GM20431 (cell line): ENCODE data around the gene SF3A2.

Experiments used
- in situ Hi-C: fragments of 300-500 bp; cut with MseI, MboI; formaldehyde crosslinking; loops from one replicate; pipeline ENCODE4 v1.15.0; 2020; ENCODE audit warnings: low sequenced_read_pairs; ENCODE audit not compliant: unreplicated experiment

Gene SF3A2

DNA sequence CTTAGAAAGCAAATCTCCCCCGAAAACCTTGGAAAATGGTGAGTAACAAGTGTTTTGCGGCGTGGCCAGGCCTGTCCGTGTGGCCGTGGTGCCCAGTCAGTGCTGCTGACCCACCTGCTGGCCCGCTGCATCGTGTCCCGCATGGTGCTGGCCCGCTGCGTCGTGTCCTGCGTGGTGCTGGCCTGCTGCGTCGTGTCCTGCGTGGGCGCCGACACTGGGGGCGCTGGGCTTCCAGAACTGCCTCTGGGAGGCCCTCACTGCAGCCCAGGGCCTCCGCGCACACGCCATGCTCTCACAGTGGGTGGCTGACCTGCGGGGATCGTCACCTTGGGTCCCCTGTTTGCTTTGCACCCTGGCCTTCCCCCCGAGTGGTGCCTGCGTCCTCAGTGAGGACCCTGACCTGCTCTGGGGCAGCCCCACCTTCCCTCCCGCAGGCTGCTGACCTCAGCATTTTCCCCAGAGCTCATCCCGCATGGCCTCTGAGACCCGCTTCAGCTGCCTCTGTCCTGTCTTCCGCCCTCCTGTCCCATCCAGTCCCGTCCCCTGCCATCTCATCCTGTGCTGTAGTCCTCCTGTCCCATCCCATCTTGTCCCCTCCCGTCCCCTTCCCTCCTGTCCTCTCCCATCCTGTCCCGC is 11.1 kb upstream of the SF3A2 start:
- in situ Hi-C loops, result no loop called here

DNA sequence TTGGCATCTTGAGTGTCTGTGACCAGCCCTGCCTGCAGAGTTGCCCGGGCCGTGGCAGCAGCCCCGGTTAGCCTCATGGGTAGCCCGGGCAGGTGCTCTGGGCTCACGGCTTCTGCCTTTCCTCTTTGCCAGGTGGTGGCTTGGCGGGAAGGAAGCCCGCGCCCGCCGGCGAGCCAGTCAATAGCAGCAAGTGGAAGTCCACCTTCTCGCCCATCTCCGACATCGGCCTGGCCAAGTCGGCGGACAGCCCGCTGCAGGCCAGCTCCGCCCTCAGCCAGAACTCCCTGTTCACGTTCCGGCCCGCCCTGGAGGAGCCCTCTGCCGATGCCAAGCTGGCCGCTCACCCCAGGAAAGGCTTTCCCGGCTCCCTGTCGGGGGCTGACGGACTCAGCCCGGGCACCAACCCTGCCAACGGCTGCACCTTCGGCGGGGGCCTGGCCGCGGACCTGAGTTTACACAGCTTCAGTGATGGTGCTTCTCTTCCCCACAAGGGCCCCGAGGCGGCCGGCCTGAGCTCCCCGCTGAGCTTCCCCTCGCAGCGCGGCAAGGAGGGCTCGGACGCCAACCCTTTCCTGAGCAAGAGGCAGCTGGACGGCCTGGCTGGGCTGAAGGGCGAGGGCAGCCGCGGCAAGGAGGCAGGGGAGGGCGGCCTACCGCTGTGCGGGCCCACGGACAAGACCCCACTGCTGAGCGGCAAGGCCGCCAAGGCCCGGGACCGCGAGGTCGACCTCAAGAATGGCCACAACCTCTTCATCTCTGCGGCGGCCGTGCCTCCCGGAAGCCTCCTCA is 10.4 kb upstream of the SF3A2 start:
- in situ Hi-C loops, result no loop called here

DNA sequence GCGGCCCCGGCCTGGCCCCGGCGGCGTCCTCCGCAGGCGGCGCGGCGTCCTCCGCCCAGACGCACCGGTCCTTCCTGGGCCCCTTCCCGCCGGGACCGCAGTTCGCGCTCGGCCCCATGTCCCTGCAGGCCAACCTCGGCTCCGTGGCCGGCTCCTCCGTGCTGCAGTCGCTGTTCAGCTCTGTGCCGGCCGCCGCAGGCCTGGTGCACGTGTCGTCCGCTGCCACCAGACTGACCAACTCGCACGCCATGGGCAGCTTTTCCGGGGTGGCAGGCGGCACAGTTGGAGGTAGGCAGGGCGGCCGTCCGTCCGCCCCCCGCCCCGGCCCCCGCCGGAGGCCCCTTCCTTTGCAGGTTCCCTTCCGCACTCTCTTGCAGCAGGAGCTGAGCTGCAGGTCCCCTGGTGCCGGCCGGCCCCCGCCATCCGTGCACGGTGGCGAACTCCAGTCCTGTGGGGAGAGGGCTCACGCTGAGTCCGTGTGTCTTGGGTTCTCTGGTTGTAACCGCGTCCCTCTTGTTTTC is 9.7 kb upstream of the SF3A2 start:
- in situ Hi-C loops, result no loop called here

- in situ Hi-C loops, result no loop called here
Measured at GRCh38 chr19:2227415-2228156, 9.0 kb upstream of the SF3A2 start.

GRCh38 chr19:2228157-2229030 is 8.2 kb upstream of the SF3A2 start:
- in situ Hi-C loops, result no loop called here

DNA sequence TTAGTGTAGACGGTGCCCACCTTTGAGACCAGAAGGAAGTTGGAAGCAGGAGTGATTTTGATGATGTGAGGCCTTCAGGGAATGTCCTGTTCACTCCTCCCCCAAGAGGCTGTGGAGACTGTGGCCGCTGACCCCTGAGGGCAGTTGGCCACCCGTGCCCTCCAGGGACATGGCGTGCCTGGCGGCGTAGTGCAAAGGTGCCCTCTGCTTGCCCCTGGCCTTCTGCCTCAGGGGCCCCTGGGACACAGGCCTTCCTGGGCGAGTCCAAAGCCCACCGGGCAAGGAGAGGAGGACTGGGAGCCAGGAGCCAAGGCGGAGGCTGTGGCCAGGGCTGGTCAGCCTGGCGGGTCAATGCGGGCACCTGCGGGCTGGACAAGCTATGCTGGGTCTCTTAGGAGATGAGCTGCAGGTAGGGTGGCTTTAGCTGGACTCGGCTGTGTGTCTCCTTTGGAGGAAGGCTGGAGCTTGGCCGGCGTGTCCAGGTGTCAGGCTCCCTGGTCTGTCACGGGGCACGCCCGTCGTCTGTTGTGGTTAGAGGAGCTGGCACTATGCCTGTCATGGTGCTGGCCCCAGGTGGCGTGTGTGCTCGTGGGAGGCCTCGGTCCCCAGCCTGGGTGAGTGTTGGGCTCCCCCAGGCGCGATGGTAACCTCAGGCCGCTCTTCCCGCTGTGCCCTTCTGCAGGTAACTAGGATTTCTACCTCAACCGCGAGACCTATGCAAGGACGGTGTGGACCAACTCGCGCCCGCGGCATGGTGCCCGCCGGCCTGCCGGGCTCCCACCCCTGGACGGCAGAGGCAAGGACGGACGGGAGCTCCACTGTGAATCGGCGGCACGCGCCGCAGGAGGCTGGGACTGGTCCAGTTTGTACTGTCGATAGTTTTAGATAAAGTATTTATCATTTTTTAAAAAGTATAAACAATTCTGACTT is 7.3 kb upstream of the SF3A2 start:
- in situ Hi-C loops, result no loop called here

DNA sequence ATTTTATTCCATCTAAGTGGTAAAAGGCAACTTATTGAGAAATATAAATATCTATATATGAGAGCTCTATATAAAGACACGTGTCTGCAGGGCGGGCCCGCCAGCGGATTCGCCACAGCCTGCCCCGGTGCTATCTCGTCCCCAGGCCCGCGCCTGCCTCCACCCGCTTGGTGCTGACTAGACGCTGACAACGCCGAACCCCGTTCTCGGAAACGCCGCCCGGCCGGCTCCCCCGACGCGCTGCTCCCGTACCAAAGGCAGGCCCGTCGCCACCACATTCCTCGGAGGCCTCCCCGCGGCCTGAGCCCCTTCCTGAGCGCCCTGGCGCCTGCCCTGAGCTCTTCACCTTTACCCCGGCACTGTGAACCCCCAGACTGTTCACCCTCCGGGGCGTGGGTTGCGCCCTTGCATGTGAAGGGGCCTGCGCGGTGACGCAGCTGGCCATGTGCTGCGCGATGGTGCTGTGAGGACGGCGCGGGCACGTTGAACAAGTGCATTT is 6.5 kb upstream of the SF3A2 start:
- in situ Hi-C loops, result no loop called here

DNA sequence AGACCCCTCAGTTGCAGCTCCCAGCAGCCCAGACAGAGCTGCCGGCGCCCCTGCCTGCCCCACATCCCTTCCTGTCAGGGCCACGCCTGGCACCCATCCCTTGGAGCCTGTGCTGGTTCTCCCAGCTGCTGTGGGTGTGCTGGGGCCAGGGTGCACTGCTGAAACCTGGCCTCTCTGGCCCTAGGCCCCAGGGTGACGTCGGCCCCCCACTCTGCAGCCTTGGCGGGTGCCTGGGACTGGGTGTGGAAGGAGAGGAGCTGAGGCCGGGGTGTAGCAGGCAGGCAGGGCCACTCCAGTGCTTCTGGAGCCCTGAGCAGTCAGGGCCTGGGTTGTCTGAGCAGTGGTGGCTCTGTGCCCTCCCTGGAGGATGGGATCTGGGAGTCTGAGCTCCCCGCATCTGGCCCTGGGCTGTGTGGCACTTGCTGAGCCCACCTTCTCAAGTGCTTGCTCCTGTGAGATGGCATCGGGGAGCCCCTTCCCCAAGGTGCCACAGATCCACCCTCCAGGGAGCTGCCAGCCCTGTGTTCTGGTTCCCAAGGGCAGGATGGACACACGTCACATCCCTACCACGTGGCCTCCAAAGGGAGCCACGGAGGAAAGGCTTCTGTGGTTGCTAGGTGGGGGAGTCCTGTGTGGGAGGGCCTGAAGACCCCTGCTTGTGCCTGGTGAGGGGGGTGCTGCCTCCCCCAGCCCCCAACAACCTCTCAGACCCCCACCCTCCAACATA is 5.7 kb upstream of the SF3A2 start:
- in situ Hi-C loops, result no loop called here

DNA sequence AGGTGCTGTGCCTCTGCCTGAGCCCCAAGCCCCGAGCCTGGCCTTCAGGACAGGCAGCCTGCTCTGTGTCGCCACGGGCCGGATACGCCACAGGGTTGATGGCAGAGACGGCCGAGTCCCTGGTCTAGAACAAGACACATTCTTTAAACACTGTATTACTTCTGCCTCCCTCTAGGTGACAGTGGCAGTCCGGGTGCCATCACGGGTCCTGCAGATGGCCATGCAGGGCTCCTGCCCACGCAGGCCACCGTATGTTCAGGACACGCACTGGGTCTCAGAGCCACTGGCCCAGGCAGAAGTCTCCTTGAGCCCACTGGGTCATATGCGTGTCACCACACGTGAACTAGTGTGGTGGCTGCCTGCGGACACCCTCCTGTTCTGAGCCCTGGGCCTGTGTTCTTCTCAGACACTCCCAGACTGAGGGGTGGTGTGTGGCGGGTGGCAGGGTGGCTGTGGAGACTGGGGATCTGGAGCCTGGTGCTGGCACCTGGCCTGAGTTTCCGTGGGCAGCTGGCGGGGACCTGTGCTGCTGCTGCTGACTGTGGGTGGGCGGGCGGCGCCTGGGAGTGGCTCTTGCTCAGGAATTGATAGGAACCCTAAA is 4.9 kb upstream of the SF3A2 start:
- in situ Hi-C loops, result no loop called here

GRCh38 chr19:2232286-2233151 is 4.1 kb upstream of the SF3A2 start:
- in situ Hi-C loops, result no loop called here

- in situ Hi-C loops, result no loop called here
Measured at GRCh38 chr19:2233601-2234280, 2.9 kb upstream of the SF3A2 start.

DNA sequence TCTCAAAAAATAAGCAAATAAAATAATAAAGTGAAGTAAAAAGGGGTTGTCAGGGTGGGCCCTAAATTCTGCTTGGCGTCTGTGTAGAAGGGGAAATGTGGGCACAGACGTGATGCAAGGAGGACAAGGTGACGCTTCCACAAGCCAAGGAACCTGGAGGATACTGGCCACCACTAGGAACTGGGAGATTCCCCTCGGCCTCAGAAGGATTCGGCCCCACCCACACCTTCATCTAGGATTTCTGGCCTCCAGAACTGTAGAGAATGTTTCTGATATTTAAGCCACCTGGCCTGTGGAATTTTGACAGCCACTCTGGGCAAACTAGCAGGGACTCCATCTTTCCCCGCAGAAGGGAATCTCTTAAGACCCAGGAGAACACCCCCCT is 1.6 kb upstream of the SF3A2 start:
- in situ Hi-C loops, result no loop called here

- in situ Hi-C loops, result no loop called here
Measured at GRCh38 chr19:2235381-2236063, 1.1 kb upstream of the SF3A2 start.

DNA sequence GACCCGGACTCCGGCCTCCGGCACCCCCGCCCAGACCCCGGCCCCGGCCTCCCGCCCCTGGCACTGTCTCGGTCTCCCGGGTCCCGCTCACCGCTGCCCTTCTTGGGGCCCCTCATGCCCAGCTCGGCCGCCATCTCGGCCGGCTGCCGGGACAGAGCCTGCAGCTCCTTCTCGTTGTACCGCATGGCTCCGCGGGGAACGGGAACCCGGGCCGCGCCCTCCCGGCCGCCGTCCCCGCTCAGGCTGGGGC is 635 bp upstream of the SF3A2 start:
- in situ Hi-C loops, result no loop called here

DNA sequence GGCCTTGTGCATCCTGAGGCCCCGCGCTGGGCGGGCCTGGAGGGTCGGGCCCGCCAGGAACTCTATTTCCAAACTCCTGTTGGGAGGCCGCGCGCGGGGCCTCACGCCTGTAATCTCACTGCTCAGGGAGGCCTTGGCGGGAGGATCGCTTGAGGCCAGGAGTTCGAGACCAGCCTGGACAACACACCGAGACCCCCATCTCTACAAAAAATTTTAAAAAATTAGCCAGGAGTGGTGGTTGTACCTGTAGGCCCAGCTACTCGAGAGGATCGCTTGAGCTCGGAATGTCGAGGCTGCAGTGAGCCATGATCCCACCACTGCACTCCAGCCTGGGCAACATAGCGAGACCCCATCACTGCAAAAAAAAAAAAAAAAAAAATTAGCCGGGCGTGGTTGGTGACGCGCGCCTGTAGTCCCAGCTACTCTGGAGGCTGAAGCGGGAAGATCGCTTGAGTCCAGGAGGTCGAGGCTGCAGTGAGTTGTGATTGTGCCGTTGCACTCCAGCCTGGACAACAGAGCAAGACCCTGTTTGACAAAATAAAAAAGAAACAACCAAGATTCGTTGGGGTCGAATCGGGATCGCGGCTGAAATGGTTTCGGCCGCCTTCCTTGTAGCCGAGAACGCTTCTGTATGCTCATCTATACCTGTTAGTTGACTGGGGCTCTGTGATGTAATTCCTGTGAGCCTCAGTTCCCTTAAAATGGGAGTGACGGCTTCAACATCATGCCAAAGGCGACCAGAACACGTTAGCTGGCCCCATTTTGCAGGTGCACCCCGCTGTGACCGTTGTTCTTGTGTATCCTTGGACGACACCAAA is 636 bp downstream of the SF3A2 start:
- in situ Hi-C loops, result no loop called here

DNA sequence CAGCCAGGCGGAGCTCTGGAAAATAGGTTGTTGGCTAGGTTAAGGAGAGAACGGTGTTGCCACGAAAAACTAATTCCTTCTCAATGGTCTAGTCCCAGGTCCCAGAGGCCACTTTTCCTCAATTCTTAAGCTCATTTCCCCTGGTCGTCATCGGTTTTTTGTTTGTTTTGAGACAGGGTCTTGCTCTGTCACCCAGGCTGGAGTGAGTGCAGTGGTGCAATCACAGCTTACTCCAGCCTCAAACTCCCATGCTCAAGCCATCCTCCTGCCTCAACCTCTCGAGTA is 1.2 kb downstream of the SF3A2 start:
- in situ Hi-C loops, result no loop called here
